Measurements from ENCODE around the gene BHMT2. TPM values are rescaled to one million over a fixed set of nuclear protein-coding genes. Genes with fewer than 3 reads are reported as not detected.

The BHMT2 gene
- total RNA-seq, 4 donors from 2014 or later, result 1.1 to 10.7 (median 2.8) TPM; not detected in 1

- no peak overlapping the region for H3K27ac ChIP-seq
- no peak overlapping the region for H3K4me3 ChIP-seq
- H3K9me3 ChIP-seq, result peaks cover 0 to 4% (median 0%) of the 10 kb centered on the region in 4 donors
- no peak for TF ChIP-seq CTCF (IDR thresholded peaks at IDR 0.05)
- TF ChIP-seq POLR2A (IDR thresholded peaks at IDR 0.05), result no peak
- H3K27me3 ChIP-seq, result no peaks in the 10 kb centered on the region
- DNase-seq, result no peak
- peaks cover 0 to 12% (median 0%) of the 10 kb centered on the region in 4 donors for H3K4me1 ChIP-seq
- no peaks in the 10 kb centered on the region for H3K36me3 ChIP-seq
Measured at GRCh38 chr5:79135790-79136553, 66.4 kb downstream of the BHMT2 start.

- no peak for DNase-seq
- no peaks in the 10 kb centered on the region for H3K36me3 ChIP-seq
- H3K27ac ChIP-seq, result no peak overlapping the region
- H3K4me3 ChIP-seq, result no peak overlapping the region
- H3K9me3 ChIP-seq, result peaks cover 0 to 4% (median 0%) of the 10 kb centered on the region in 4 donors
- peaks cover 0 to 12% (median 0%) of the 10 kb centered on the region in 4 donors for H3K4me1 ChIP-seq
- TF ChIP-seq CTCF (IDR thresholded peaks at IDR 0.05), result no peak
- no peak for TF ChIP-seq POLR2A (IDR thresholded peaks at IDR 0.05)
- H3K27me3 ChIP-seq, result no peaks in the 10 kb centered on the region
Measured at GRCh38 chr5:79136618-79137017, 67.1 kb downstream of the BHMT2 start.

Other genes starting within 250 kb of the BHMT2 start
- gene ARSB, start 84.5 kb upstream of the BHMT2 start, total RNA-seq, result 10 to 100 TPM in 1 of 4 donors, 1 to 10 TPM in 3; 4.2 to 10.7 (median 7.3) TPM
- gene DMGDH, start 93 bp upstream of the BHMT2 start, total RNA-seq, result 1 to 10 TPM in 1 of 4 donors, under 1 TPM in 1, not detected in 2; 0.94 to 1.9 TPM
- not detected for gene BHMT, start 42.0 kb downstream of the BHMT2 start, total RNA-seq
- gene JMY, start 166.4 kb downstream of the BHMT2 start, total RNA-seq, result 10 to 100 TPM; 10.3 to 16.5 (median 12.3) TPM

Data from Peyer's patch (tissue), 4 donors.